Measurements from ENCODE around the gene SLC23A3.

DNA sequence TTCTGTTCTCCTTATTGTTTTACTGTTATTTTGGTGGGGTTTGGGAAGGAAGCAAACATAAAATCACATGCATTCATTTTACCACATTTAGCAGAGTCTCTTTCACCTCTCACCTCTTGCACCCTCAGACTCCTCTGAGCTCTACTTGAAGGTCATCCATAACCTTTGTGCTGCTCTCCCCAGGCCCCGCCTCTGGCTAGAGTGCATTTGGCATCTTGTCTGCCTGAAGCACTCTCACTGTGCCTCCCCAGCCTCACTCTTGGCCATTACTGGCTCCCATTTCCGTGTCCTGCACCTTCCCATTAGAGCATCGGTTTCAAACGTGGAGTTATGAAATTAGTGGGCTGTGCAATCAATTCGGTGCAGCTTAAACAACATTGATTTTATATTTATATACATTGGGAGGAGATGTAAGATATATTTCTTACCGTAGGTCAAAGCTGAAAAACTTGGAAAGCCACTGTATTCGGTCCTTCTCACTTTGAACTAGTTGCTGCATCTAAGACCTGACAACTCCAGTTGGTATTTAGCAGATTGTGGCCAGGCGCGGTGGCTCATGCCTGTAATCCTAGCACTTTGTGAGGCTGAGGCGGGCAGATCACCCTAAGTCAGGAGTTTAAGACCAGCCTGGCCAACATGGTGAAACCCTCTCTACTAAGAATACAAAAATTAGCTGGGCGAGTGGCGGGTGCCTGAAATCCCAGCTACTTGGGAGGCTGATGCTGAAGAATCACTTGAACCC, 29.8 kb upstream of the SLC23A3 start:
- no peak for TF ChIP-seq CTCF (IDR thresholded peaks at IDR 0.05)
- TF ChIP-seq POLR2A (IDR thresholded peaks at IDR 0.05): no peak
- no peak for TF ChIP-seq POLR2AphosphoS5 (IDR thresholded peaks at IDR 0.05)
